Keratinocyte (primary cell): ENCODE results near the gene ATP8A1. TPM values are rescaled to one million over a fixed set of nuclear protein-coding genes. Genes with fewer than 3 reads are reported as not detected.

ENCODE experiments used
- DNase-seq: peaks from one replicate; pipeline ENCODE4 v3.0.0-alpha.2; 2011; ENCODE audit warnings: low read depth, missing footprints, low spot score
- FAIRE-seq: peaks from 2 replicates; lab custom pipeline; 2011; peaks lifted over from hg19 to GRCh38; lab: Jason Lieb, UNC
- H2AFZ ChIP-seq: 2 replicates; pipeline ENCODE4 v1.6.0; 2012; ENCODE audit warnings: low read length, control low read depth, inconsistent platforms; ENCODE audit not compliant: control insufficient read depth
- H3K27ac ChIP-seq: 2 replicates; pipeline ENCODE4 v1.5.1; 2011; ENCODE audit warnings: low read length; ENCODE audit not compliant: control insufficient read depth, insufficient read depth
- H3K27me3 ChIP-seq: 3 replicates; pipeline ENCODE4 v1.6.0; 2011; ENCODE audit warnings: low read length; ENCODE audit not compliant: control insufficient read depth, insufficient read depth; ENCODE audit errors: extremely low read depth
- H3K36me3 ChIP-seq, 2 experiments: 2 replicates in 1 of 2; 3 replicates in 1 of 2; pipeline ENCODE4 v1.5.1; 2011; ENCODE audit warnings: low read length in 2 of 2, mild to moderate bottlenecking in 1 of 2; ENCODE audit not compliant: control insufficient read depth in 2 of 2, insufficient read depth in 2 of 2; ENCODE audit errors: extremely low read depth in 1 of 2
- H3K4me1 ChIP-seq: 3 replicates; pipeline ENCODE4 v1.5.1; 2011; ENCODE audit warnings: low read length; ENCODE audit not compliant: control insufficient read depth, insufficient read depth; ENCODE audit errors: extremely low read depth
- H3K4me2 ChIP-seq: 3 replicates; pipeline ENCODE4 v1.6.0; 2011; ENCODE audit warnings: low read depth, low read length; ENCODE audit not compliant: control insufficient read depth, insufficient read depth; ENCODE audit errors: extremely low read depth
- H3K4me3 ChIP-seq, 3 experiments: fragments of 200-600 bp in 1 of 3; sonication (generic) in 1 of 3; 2 replicates in 2 of 3; 3 replicates in 1 of 3; pipeline ENCODE4 v1.5.1; 2011 to 2016; ENCODE audit warnings: low read length in 3 of 3, mild to moderate bottlenecking in 3 of 3, control low read depth in 2 of 3, inconsistent platforms in 1 of 3, low read depth in 1 of 3, mixed read lengths in 1 of 3, mixed run types in 1 of 3, moderate library complexity in 1 of 3; ENCODE audit not compliant: control insufficient read depth in 2 of 3, insufficient read depth in 2 of 3; ENCODE audit errors: extremely low read depth in 1 of 3
- H3K79me2 ChIP-seq: 2 replicates; pipeline ENCODE4 v1.6.0; 2012; ENCODE audit warnings: low read length; ENCODE audit not compliant: control insufficient read depth, insufficient read depth
- H3K9ac ChIP-seq: 3 replicates; pipeline ENCODE4 v1.6.0; 2011; ENCODE audit warnings: low read length; ENCODE audit not compliant: control insufficient read depth, insufficient read depth; ENCODE audit errors: extremely low read depth
- H3K9me1 ChIP-seq: 3 replicates; pipeline ENCODE4 v1.6.0; 2011; ENCODE audit warnings: low read length; ENCODE audit not compliant: control insufficient read depth, insufficient read depth; ENCODE audit errors: extremely low read depth
- H3K9me3 ChIP-seq: 2 replicates; pipeline ENCODE4 v1.5.1; 2012; ENCODE audit warnings: low read depth, low read length; ENCODE audit not compliant: control insufficient read depth
- H4K20me1 ChIP-seq: 3 replicates; pipeline ENCODE4 v1.6.0; 2011; ENCODE audit warnings: low read length; ENCODE audit not compliant: control insufficient read depth, insufficient read depth; ENCODE audit errors: extremely low read depth
- EZH2 ChIP-seq: IDR thresholded peaks from one replicate; pipeline ENCODE4 v1.6.1; 2012; ENCODE audit warnings: inconsistent platforms, mild to moderate bottlenecking, low read length, moderate library complexity
- dilution Hi-C: fragments of 300-500 bp; cut with MboI; formaldehyde crosslinking; loops from one replicate; pipeline ENCODE4 v1.7.0; 2020; ENCODE audit warnings: low sequenced_read_pairs; ENCODE audit not compliant: extremely low pct_ligation_motif_present
- polyA plus RNA-seq, 5 experiments: library from polyadenylated mRNA; depleted of rRNA in 3 of 5; stranded (reverse) in 3 of 5; stranded (forward) in 1 of 5; unstranded in 1 of 5; fragments of >200 nt; gene quantifications; 1 replicate in 1 of 5; 2 replicates in 3 of 5; 3 replicates in 1 of 5; pipeline versions ENCODE4 v1.2.1 to v1.2.3, GENCODE V29; 2011 to 2012; ENCODE audit warnings: missing spikeins in 2 of 5, low read depth in 1 of 5, low replicate concordance in 1 of 5
- TF ChIP-seq, protein P1 (sequence below), 3 experiments: IDR thresholded peaks in 1 of 3; conservative IDR thresholded peaks in 1 of 3; optimal IDR thresholded peaks in 1 of 3; 2 replicates in 2 of 3; 3 replicates in 1 of 3; pipeline versions ENCODE3 to v1.5.1; 2011; ENCODE audit warnings: low read length in 3 of 3, mild to moderate bottlenecking in 3 of 3, moderate library complexity in 2 of 3, control low read depth in 1 of 3, inconsistent platforms in 1 of 3; ENCODE audit not compliant: insufficient read depth in 2 of 3; ENCODE audit errors: extremely low read depth in 1 of 3

ATP8A1 gene
- polyA plus RNA-seq, 1 donor (not counting 4 experiments of a cell fraction or from before 2014, with no cell fraction given) = 0.20 TPM

- Histone ChIP-seq H3K4me2 (no peak overlapping the region), H2AFZ (no peak overlapping the region), H3K27ac (no peak overlapping the region), H3K36me3 (no peaks in the 10 kb centered on the region), H3K9me1 (no peaks in the 10 kb centered on the region), H3K27me3 (peaks cover 6% of the 10 kb centered on the region), H4K20me1 (no peaks in the 10 kb centered on the region), H3K79me2 (no peaks in the 10 kb centered on the region), H3K4me1 (peaks cover 21% of the 10 kb centered on the region), H3K9me3 (no peaks in the 10 kb centered on the region), H3K9ac (no peak overlapping the region), H3K4me3 (no peak overlapping the region)
- no peak for TF ChIP-seq EZH2
- TF ChIP-seq, protein P1, sequence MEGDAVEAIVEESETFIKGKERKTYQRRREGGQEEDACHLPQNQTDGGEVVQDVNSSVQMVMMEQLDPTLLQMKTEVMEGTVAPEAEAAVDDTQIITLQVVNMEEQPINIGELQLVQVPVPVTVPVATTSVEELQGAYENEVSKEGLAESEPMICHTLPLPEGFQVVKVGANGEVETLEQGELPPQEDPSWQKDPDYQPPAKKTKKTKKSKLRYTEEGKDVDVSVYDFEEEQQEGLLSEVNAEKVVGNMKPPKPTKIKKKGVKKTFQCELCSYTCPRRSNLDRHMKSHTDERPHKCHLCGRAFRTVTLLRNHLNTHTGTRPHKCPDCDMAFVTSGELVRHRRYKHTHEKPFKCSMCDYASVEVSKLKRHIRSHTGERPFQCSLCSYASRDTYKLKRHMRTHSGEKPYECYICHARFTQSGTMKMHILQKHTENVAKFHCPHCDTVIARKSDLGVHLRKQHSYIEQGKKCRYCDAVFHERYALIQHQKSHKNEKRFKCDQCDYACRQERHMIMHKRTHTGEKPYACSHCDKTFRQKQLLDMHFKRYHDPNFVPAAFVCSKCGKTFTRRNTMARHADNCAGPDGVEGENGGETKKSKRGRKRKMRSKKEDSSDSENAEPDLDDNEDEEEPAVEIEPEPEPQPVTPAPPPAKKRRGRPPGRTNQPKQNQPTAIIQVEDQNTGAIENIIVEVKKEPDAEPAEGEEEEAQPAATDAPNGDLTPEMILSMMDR (optimal IDR thresholded peaks at IDR 0.05 in 1 of 3, IDR thresholded peaks at IDR 0.05 in 1 of 3, conservative IDR thresholded peaks at IDR 0.05 in 1 of 3; ENCODE audit: extremely low read depth in 1 of 3, insufficient read depth in 2 of 3, low read length in 3 of 3) = no peak
- dilution Hi-C loops = no loop called here
- FAIRE-seq (no peak), DNase-seq (no peak)
Measured at GRCh38 chr4:42655269-42655637, 1.7 kb downstream of the ATP8A1 start.

DNA sequence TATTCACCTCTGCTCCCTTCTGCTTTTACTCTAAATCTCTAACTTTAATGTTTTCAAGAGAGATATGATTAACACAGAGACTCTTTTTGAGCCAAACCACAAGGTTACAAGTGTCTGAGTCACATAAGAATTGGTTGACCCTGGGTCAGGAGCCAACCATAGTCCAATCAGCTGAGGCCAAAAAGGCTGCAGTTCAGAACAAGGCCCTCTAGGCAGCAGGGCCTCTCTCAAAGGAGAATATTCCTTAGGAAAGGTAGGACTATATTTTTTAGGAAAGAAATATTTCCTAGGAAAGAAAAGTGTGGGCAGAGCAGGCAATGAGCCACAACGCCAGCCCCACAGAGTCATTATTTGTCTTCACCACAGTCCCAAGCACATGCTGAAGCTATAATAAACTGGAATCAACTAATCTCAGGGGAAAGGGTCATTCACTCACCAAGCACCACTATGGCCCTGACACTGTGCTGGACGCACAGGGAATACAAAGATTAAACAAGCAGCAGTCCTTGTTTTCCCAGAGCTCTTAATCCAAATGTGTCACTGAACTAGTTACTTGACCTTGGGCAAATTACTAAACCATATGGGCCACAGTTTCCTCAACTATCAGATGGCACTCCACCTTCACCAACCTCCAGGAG lies 2.2 kb downstream of the ATP8A1 start:
- H3K9me3 ChIP-seq = no peaks in the 10 kb centered on the region
- H3K27ac ChIP-seq = no peak overlapping the region
- H3K9ac ChIP-seq = no peak overlapping the region
- DNase-seq (no peak), FAIRE-seq (no peak)
- H3K9me1 ChIP-seq = no peaks in the 10 kb centered on the region
- H3K4me3 ChIP-seq = no peak overlapping the region
- no peaks in the 10 kb centered on the region for H4K20me1 ChIP-seq
- dilution Hi-C loops = no loop called here
- TF ChIP-seq, protein P1 (optimal IDR thresholded peaks at IDR 0.05 in 1 of 3, IDR thresholded peaks at IDR 0.05 in 1 of 3, conservative IDR thresholded peaks at IDR 0.05 in 1 of 3; ENCODE audit: extremely low read depth in 1 of 3, insufficient read depth in 2 of 3, low read length in 3 of 3) = no peak
- no peak for TF ChIP-seq EZH2
- H2AFZ ChIP-seq = no peak overlapping the region
- H3K4me2 ChIP-seq = no peak overlapping the region
- H3K79me2 ChIP-seq = no peaks in the 10 kb centered on the region
- peaks cover 21% of the 10 kb centered on the region for H3K4me1 ChIP-seq
- peaks cover 6% of the 10 kb centered on the region for H3K27me3 ChIP-seq
- no peaks in the 10 kb centered on the region for H3K36me3 ChIP-seq
